GM19025 (cell line): ENCODE measurements around the gene GREB1.

Source experiments
- ATAC-seq: cut with Tn5 transposase; IDR thresholded peaks from one replicate; pipeline ENCODE4 v1.9.1; 2021; ENCODE audit warnings: mild to moderate bottlenecking, low read depth, moderate library complexity; ENCODE audit not compliant: unreplicated experiment

Gene GREB1

GRCh38 chr2:11677136-11678055, 143.6 kb downstream of the GREB1 start:
- ATAC-seq: no peak

DNA sequence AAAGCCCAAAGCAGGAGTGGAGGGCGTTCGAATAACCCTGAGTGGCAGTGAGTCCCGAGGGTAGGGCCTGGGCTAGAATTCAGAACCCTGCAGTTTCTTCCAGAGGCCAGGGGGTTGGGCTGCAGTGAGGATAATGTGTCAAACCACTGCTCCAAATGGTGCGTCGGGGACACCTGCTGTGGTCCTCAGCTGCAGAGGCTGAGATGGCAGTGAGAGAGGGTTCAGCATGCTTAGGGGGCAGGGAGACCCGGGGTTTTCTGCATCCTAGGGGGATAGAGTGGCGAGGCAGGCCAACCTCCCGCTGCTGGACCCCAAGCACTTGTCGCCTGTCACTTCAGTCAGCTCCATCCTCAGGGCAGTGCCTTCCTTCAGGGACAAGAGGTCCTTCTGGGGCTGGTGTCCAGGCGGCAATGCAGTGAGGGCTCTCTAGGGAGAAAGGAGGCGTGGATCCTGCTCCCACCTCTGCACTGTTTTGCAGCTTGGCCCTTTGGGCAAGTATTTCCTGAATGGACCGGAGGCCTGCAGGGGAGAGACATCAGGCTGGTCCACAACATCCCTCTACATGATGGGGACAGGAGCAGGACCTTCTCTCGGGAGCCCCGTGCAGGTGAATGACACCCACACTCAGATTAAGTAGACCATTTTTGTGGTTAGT, 144.6 kb downstream of the GREB1 start:
- no peak for ATAC-seq

DNA sequence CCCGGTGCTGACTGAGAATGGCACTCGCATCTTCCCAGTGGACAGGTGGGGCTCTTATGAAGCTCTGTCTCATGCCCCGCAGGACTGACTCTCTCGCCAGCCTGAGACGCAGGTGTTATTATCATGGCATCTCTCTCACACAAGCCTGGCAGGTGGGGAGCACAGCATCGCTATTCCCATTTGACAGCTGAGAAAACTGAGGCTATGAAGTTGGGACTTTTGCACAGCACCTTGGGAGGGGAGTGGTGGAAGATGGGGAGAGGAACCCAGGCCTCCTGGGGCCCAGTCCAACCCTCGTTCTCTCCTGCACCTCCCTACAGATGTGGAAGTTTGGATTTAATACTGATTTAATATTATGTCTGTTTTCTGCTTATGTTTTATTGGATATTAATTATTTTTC, 145.2 kb downstream of the GREB1 start:
- no peak for ATAC-seq

DNA sequence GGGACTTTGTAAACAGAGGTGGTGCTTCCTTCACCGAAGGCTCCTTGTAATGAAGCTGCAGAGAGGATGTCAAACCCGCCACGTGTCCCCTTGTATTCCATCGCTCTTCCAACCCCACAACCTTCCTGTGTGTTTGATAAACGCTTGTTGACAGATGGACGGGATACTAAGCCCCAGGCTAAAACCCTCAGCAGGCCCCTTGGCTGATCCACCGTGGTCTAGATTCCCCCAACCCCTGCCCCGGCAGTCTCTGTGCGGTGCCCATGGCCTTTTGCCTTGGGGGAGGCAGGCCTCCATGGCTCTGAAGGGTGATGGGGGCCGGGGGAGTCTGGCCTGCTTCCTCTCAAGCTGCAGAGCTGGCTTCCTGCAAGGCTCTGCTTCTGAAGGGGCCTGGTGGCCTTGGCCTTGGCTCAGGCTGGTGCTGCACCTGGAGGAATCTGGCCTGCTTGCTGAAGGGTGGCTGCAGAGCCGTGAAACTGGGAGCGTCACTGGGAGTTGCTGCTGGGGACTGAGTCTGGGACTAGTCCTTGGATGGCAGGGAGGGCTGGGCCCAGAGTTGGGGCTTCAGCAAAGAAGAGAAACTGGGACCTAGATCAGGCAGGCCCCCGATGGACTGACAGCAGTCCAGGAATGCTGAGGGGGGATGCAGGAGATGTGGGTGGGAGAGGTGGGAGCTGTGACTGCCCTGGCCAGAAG, 145.8 kb downstream of the GREB1 start:
- no peak for ATAC-seq

DNA sequence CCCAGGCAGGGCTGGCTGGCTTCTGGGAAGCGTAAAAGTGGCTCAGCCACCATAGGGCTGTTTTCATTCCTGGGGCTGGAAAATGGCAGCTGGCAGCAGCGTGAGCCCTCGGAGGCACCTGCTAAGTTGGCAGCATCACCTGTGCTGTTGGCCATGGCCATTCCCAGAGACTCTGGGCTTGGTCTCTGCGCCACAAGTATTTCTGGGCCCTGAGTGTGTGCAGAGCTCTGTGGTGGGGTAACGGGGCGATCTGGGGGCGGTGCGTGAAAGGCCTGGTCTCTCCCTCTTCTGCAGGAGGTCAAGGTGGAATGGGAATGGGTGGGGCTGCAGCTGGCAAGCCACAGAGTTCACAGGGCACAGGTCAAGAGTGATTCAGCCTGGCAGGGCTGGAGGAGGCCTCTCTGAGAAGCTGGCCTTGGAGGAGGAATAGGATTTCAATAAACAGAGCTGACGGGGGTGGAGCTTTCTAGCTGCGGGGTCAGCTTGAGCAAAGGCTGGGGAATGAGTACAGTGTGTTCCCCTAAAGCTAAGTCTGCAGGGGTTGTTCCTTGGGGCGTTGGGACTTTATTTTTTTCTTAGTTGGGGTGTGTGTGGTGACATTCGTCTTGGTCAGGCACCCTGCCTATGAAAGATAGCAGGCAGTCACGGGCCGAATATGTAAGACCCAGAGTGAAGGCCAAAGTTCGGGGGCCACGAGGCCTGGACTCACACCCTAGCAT, 146.5 kb downstream of the GREB1 start:
- no peak for ATAC-seq

- ATAC-seq: no peak
Observed at GRCh38 chr2:11680901-11681721, 147.3 kb downstream of the GREB1 start.

- peak; percentile 51 for ATAC-seq
Observed at GRCh38 chr2:11681722-11682589, 148.1 kb downstream of the GREB1 start.

DNA sequence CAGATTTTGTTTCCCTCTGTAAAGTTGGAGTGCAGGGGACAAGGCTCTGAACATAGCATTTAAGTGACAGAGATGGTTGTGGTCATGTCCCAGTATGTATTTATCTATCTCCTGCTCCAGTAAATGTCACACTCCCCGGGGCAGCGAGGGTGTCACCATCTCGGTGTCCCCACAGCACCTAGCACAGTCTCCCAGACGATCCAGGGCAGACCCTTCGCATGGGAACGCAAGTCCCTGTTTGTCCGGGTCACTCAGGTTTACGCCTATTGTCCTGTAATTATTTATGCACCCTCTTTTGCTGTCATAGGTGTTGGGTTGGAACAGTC, 148.7 kb downstream of the GREB1 start:
- ATAC-seq: no peak

DNA sequence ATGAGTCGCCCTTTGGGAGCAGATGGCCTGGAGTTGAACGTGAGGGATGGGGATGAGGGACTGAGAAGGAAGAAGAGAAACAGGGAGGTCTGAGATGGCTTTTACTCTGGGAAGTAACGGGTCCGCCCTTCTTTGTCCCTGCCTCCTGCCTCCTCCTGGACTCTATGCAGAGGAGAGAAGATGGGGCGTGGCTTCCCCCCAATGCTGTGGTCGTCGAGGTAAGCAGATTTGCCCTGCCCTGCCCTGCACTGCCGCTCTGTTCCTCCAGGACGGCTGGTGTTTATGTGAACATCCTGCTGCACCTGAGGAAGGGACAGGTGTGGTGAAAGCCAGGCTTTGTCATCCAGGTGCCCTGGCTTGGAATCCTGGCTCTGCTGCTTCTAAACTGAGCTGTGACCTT, 149.6 kb downstream of the GREB1 start:
- ATAC-seq: no peak

- no peak for ATAC-seq
Observed at GRCh38 chr2:11683966-11684365, 150.1 kb downstream of the GREB1 start.

- ATAC-seq: no peak
Observed at GRCh38 chr2:11684894-11685460, 151.1 kb downstream of the GREB1 start.

DNA sequence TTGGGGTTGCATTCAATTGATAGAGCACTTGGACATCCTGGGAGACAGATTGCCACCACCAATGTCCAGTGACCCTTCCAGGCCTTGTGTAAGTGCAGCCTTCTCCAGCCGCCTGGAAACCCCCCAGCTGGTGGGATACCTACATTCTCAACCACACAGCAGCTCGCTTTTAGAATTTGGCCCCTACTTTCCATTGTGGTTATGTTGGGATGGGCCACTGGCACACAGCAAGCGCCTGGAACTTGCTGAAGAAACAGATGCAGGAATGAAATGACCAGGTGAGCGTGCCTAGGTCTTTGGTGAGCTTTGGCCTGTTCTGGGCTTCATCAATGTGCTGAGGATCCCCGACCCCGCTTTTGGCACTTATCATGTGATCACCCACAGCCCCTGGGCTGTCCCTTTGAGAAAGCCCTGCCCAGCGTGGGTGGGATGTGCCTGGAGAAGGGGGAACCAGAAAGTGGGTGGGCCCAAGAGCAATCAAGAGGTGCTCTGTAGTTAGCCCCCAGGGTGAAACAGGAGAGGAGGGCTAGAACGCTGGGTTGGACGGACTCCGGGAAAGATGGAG, 152.1 kb downstream of the GREB1 start:
- no peak for ATAC-seq

DNA sequence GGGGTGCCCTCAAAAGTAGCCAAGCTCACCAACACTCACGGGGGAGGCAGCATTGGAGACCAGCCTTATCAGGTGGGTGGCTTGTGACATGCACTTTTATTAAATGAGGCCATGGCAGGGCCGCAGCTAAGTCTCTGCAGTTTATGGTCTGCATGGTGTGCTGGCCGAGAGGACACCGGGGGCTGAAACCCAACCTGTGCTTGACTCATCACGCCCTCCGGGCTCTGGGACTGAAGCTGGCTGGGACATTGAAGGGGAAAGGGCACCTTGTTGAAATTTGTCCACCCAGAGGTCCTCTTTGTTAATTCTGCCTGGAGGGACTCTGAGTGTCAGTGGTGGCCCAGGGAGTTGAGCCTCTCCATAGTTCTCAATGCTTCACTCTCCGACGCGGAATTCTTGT, 153.9 kb downstream of the GREB1 start:
- no peak for ATAC-seq

GRCh38 chr2:11688222-11689069, 154.6 kb downstream of the GREB1 start:
- no peak for ATAC-seq

DNA sequence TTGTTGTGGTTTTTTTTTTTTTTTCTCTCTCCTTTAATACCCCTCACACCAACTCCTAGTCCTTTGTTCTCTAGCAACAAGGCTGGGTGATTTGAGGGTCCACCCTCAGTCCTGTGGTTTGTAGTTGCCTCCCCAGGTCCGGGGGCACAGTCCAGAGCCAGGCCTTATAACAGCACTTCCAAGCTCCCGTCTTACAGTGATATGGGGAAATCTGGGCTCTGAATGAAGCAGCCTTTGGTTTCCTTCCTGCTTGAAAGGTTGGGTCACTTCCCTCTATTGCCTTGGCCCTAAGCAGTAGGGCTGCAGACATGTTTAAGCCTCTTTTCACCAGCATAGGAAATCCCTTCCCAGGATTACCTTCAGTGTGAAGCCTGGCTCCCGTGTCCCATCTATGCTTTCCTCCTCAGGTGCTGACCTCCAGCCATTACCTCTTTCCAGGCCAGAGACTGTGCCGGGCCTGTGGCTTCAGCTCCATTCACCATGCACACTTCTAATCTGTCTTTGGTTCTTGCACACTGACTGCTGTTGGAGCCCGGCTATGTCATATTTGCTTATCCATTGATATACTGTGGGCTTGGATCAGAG, 157.3 kb downstream of the GREB1 start:
- ATAC-seq: no peak
